GM18909 (cell line): Measurements from ENCODE around the gene PCDH15.

Source experiments
- ATAC-seq: cut with Tn5 transposase; IDR thresholded peaks from one replicate; pipeline ENCODE4 v1.9.1; 2021; ENCODE audit warnings: mild to moderate bottlenecking; ENCODE audit not compliant: unreplicated experiment, poor library complexity

Gene PCDH15

DNA sequence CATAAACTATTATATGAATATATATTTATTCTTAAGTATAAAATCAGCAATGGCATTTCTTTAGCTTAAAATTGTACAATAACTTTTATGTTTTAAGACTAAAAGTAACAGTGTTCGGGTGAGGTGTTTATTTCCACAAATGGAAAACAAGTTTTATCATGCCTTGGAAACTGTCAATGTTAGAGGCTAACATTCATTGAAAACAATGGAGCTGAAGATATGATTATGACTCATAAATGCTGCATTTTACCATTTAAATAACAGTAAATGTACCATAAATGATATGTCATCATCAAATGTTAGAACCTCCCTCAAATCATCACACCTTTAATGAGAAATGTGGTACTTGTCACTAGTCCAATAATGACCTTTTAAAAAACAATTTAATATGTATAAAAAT, 897.3 kb downstream of the PCDH15 start:
- ATAC-seq, result no peak

DNA sequence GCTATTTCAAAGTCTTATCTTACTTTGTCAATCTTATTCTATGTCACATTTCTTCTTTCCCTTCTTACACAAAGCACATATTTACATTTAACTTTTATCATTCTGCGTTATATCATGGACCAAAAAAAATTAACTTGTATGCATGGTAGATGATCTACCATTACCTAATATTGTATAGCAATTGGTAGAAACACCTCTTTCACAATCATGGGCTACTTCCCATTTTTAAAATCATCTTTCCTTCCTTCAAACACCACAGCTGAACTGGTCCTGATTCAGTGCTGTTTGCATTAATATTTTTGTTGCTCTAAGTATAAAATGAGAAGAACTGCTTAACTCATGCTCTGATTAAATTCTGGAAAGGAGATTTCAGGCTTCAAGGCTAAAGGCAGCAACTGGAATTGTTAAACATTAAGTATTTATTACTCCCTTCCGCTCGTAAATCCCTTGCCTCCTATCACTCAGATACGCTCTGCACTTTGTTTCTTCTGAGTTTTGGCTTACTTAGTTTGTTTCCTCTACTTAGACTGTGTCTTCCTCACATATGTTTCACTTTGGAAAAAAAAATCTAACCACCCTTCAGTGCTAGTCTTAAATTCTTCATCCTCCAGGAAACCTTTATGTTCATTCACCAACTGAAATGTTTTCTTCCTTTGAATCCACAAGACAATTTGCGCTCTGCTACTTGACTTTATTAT, 901.4 kb downstream of the PCDH15 start:
- ATAC-seq, result no peak

DNA sequence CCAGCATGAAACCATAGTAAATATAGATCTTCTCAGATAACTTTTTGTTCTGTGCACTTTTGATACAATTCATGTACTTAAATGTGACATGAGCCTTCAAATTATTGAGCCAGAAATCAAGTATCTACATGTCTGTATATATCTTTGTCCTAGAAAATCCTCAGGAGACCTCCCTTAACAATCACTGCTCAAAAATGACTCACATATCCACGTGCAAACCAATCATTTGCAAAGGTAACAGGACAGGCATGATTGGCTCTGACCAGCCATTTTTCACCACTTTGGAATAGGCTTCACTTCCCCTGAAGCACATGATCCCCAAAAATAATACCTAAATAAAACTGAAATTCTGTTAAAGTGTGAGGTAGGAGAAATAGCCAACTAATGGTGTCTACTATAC, 902.5 kb downstream of the PCDH15 start:
- no peak for ATAC-seq

DNA sequence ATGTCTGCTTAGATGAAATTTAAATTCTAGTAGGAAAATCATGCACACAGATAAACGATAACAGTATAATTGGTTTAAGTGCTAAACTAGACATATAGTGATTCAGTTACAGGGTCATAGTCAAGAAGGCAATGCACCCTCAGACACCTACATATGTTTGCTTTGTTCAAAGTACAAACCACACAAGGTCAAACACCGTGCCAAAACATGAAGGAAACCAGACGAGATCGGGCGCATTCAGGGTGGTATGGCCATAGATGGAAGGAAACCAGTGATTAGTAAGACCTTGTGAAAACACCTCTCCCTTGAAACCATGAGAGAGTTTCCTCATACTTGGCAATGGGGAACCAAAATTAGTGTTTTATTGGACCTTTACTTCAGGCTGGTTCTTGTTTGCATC, 906.9 kb downstream of the PCDH15 start:
- ATAC-seq, result no peak

DNA sequence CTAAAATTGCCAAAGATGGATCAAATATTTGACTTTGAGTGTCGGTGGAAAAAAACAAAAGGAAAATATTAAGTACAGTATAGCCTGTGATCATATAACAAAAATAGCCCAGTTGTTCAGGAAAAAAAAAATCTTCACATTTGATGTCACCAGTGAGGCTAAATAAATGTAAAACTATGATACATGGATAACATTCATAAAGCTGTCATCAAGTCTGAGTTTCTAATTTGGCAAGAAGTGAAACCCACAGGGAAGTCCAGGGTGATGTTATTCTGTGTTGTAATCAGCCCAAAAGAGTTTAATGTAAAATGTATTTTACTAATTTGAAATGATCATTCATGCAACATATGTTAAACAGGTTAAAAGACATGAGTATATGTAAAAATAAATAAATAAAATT, 908.0 kb downstream of the PCDH15 start:
- no peak for ATAC-seq

DNA sequence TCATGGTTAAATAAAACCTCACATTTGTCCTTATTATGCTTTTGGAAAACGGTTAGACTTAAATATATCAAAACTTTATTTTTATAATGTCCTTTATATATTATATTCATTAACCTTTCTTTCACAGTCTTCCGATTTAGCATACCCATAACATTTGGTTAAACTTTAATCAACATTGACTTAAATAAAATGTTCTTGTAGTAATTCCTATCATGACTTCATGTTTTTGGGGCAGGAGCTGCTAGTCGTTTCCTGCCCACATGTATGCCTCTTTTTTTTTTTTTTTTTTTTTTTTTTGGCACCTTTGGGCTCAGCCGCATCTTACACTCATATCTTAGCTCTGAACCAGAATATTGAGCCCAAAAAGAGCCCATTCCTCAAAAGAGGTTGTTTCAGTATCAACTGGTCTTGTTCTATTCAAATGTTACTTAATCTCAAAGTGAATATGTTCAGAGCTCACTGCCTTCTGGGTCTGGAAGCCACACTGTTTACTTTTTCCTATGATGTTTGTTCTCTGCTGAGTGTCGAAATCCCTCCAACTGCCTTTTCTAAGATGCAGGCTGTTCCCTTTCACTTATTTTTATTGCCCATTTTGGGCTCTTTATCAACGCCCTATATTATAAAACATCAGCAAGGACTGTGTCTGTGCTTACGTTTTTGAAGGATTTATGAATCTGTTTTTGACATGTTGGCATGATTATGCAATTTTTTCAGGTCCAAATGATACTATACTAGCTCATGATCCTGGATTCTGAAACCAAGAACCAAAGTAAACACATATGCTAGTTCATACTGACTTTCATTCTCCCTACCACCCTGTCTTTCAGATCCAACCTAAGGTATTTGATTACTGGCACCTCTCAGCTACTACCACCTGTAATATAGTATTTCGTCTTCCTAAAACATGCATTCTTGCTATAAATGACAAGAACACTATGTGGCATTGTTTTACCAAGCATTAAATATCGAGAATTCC, 914.4 kb downstream of the PCDH15 start:
- ATAC-seq, result no peak

DNA sequence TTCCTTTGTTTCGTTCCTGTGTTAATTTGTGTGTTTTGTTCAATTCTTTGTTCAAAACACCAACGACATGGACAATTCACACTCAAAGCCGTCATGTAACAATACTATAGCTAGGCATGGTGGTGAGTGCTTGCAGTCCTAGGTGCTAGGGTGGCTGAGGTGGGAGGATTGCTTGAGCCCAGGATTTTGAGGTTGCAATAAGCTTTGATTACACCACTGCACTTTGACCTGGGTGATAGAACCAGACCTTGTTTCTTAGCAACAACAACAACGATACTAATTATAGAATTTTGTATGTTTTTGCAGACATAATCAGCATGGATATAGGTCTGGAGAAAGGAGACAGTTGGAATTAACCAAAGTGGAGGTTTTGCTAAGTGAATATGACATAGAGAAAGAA, 936.2 kb downstream of the PCDH15 start:
- no peak for ATAC-seq

DNA sequence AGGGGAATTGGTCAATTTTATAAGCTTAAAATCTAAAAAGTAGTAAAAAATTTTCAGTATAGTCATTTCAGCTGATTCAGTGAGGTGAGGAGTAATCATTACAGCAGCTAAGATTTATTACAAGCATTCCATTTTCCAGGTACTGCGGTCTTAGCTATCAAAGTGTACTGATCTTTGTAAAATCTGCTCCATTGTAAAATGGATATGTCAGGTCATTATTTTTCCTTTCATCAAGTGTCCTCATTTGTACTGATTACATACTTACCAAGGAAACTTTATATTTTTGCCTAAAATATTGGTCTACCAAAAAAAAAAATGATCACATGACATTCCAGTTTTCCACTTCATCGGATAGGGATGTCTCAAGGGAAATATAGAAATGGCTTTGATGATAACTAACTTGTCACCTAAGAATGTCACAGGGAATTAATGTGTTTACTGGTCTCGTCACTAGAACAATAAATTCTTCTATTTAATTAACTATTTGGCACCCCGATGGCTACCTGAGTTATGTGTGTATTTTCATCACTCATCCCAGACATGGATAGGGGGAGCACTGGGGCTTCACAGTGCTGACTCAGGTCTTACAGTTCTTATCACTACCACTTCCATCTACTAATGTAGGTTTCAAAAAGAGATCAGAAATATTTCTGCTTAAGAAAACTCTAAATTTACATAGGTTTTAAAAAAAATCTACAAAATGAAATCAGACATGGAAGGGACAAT, 948.4 kb downstream of the PCDH15 start:
- no peak for ATAC-seq

DNA sequence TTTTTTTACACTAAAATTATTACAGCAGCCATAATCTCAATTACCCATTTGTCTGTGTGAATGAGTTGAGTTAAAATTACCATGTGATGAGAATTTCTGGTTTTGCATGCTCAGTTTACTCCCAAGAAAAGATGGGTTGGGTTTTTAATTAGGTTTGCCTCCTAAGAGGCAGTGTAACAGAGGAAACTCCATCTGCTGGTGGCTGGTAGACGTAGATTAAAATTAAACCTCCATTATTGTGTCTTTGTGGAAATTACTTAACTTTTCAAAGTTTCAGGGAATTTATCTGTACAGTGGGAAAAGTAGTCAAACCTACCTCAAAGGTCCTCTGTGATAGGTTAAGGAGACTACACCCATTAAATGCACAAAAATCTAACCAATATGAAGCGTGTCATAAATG, 954.2 kb downstream of the PCDH15 start:
- ATAC-seq, result no peak

DNA sequence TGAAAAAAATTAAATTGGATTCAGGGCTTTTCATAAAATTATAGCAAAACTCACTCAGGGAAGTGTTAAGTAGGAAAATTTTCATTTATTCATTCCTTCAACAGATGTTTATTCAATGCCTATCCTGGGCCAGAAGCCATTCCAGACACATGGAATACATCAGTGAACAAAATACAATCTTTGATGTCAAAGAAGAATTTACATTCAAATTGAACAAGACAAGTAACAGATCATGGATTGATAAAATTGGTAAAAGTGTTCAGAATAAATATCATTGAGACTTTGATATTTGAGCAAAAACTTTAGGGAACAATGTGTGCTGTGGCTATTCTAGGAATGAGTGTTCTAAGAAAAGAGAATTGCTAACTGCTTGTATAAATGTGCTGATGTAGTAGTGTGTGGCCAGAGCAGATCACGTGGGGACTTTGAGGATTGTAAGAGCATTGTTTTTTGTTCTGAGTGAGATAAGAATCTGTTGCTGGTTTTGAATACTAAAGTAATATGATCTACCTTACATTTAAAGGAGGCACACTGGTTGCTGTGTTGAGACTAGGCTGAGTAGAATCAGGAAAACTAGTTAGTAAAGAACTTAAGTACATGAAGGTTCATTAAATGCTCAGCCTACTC, 957.2 kb downstream of the PCDH15 start:
- no peak for ATAC-seq

DNA sequence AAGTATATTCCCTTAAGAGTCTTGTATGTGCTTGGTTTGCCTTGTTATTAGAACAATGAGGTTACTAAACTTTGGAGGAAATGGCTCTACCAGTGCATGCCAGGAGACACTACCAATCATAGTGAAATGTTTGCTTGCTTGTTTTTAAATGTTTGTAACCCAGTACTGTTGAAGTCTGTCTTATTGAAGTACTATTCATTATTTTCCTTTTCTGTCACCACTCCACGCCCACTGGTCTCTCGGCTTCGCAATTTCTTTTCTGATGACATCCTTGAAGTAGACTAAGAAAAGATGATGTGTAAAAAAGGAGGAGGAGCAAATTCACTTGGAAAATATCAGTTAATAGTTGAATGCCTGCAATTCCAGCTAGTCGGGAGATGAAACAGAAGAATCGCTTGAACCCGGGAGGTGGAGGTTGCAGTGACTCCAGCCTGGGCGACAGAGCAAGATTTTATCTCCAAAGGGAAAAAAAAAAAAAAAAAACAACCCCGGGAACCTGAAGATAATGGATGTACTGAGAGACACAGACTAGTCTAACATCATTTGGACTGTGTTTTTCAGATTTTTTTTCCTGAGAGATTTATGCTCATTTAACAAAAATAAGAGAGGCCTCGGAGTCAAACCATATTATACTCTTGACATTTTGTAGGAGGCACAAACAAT, 959.4 kb downstream of the PCDH15 start:
- ATAC-seq, result no peak

DNA sequence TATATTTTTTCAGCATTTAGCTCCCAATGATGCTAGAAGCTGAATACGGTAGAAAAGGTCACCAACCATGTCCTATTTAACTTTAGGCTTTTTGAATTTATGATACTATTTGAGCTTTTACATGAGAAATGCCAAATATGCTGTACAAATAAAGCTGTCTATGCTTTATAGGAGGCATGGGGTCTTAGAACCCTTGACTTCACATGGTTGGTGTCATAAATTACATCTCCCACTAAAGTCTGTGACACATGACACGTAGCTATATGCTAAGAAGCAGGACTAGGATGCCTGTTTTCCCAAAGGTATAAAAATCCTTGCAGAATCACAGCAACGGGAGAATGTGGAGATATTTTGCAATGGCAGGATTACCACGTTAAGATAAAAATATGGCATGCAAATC, 960.4 kb downstream of the PCDH15 start:
- ATAC-seq, result no peak

DNA sequence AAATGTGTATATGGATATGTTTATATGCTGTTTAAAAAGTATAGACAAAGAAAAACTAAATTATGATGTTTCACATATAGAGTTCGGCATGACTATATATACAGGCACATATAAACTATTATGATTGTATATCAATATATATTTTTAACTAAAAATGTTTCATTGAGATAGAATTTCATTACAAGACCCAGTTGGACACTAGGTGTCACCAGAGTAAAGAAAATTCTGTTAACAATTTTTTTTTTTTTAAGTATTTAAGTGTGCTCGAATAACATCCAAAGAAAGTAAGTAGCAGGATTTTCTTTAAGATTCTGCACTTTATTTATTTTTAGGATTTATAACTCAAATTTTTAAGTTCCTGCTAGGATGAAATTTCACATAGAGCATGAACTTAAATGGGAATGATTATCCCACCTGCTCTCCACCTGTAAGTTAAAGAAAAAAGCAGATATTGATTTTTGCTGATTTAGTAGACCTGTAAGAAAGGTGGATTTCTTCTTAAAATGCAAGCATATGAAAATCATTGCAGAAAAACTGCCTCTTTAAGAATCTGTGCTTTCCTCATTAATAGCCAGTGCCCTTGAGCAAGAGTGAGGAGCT, 961.5 kb downstream of the PCDH15 start:
- ATAC-seq, result no peak

DNA sequence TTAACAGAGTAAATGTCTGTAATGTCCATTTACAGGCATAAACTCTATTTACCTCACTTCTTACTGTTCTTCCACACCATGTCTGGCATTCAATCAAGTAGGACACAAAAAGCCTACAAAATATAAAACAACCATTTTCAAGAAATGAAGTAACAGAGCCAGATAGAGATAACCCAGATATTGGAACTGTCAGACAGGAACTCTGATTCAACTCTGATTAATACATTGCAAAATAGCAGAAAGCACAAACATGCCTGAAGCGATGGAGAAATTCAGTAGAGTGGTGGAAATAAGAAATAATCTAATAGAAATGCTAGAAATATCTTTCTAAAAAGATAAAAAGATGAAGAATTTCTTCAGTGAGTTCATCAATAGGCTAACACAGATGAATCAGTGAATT, 964.4 kb downstream of the PCDH15 start:
- ATAC-seq, result no peak

DNA sequence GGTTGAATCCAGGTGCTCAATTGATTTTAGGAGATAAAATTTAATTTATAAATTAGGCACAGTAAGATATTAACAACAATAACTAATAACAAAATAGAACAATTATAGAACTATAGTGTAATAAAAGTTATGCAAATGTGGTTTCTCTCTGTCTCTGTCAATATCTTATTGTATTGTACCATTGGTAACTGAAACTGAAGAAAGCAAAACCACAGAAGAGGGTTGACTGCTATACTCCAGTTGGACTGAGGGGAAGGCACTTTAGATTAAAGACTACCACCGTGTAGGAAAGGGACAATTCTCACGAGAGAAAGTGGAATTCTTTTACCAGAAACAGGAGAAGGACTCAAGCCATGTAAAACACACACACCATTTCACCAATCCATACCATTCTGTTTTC, 967.1 kb downstream of the PCDH15 start:
- no peak for ATAC-seq

DNA sequence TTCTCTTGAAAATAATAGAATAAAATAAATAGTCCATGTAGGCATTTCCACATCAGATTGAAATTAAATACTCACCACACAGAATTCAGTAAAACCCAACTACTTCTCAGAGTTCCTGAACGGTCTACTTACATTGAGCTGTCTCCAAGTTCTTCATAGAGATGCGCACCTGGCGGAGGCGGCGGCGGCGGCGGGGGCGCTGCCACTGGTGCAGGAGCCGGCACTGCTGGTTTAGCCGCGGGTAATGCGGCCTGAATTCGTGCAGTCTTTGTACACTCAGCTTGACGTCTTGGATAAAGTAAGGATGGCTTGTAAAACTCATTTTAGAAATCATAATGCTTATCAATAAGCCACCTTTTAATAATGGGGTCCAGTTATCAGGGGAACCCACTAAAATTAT, 973.8 kb downstream of the PCDH15 start:
- ATAC-seq, result no peak

DNA sequence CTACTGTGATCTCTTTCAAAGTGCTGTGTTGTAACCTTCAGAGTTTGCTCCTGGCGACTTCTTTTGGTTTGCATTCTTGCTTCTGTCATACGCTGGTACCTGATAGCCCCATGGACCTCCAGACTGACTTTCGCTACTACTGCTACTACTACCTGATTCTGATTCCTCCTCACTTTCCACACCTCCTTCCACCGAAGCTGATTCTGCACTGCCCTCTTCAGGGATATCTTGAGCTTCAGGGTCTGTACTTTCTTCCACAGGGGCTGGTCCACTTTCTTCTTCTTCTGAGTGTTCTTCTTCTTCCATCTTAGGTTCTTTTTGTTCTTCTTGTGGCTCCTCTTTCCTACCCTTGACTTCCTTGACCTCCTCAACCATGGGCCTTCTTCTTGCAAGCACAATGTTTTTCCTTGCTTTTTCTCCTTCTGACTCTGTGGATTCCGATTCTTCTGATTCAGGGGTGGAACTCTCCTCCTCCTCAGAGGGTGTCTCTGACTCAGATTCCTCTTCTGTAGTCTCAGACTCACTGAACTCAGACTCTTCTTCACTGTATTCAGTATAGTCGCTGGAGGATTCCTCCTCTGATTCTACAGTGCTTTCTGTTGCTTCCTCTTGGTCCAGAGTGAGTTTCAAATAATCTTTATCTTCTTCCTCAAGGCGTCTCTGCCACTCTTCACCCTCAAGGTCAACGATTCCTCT, 992.2 kb downstream of the PCDH15 start:
- no peak for ATAC-seq

DNA sequence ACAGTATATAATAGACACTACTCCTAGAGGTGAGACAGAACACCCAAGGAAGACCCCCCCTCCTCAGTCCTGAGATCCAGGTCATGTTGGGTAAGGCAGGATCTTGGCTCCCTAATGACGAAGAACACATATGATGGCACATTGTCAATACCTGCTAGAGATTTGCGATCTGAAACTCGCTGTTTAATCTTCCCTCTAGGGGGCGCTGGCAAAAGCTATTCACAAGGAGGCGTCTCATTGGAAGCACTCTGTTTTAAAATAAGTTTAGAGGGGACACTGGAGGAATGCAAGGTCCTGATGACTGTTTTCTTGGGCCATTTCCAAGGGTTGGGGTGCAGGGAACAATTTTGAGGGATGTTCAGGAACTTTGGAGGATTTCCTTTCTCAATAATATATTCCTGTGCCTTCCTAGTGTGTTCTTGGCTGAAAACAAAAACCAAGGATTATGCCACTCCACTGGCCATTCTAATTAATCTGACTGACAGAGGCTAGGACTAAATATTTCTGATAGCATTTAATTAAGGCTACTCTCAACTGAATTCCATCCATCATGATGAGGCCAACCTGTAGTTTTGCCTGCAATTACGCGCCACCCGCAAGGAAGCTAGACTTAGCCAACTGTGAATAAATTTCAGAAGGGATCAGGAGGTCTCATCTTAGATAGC, 1014.7 kb downstream of the PCDH15 start:
- no peak for ATAC-seq

DNA sequence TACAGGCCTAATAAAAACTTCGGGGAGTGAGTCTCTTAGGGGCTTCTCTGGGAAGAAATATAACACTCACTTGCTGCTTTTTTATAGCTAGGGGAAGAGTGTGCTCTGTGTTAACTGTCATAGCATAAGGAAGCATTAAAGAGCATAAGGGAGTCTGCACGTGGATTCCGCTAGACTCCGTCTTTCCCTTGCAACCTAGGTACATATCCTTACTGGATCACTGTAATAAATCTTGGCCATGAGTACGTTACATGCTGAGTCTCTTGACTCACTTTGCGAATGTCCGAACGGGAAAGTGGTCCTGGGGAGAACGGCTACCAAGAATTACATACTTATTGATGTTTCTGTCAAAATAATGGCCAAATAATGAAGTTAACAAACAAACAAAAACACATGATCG, 1029.3 kb downstream of the PCDH15 start:
- ATAC-seq, result no peak
